Stimulated activated CD4-positive, alpha-beta T cell treated with anti-CD3 and anti-CD28 coated beads, Interleukin-15, amount 100 ng/mL, for 24 hours (primary cell): ENCODE measurements around the gene MAN2A1.

Experiments
- DNase-seq: peaks from one replicate; pipeline ENCODE4 v3.0.0-alpha.2; 2020

MAN2A1 gene

GRCh38 chr5:109682383-109682782 is 7.3 kb upstream of the MAN2A1 start:
- no peak for DNase-seq

- DNase-seq: no peak
These were observed 3.8 kb upstream of the MAN2A1 start for GRCh38 chr5:109685916-109686315.

GRCh38 chr5:109688630-109688969 is 1.1 kb upstream of the MAN2A1 start:
- peak; percentile 48 for DNase-seq

GRCh38 chr5:109688970-109689739 is 572 bp upstream of the MAN2A1 start:
- peak; percentile 86 for DNase-seq

- DNase-seq: peak; percentile 60
These were observed 681 bp downstream of the MAN2A1 start for GRCh38 chr5:109690242-109690974.

GRCh38 chr5:109690975-109691574 is 1.3 kb downstream of the MAN2A1 start:
- peak; percentile 50 for DNase-seq

- no peak for DNase-seq
These were observed 2.3 kb downstream of the MAN2A1 start for GRCh38 chr5:109691996-109692395.

GRCh38 chr5:109692852-109693251 is 3.1 kb downstream of the MAN2A1 start:
- DNase-seq: no peak

- no peak for DNase-seq
These were observed 4.0 kb downstream of the MAN2A1 start for GRCh38 chr5:109693535-109694400.

GRCh38 chr5:109694451-109694891 is 4.7 kb downstream of the MAN2A1 start:
- no peak for DNase-seq

GRCh38 chr5:109695005-109695926 is 5.5 kb downstream of the MAN2A1 start:
- no peak for DNase-seq

GRCh38 chr5:109697339-109697738 is 7.6 kb downstream of the MAN2A1 start:
- DNase-seq: no peak

- DNase-seq: no peak
These were observed 10.9 kb downstream of the MAN2A1 start for GRCh38 chr5:109700516-109701153.

- DNase-seq: no peak
These were observed 11.5 kb downstream of the MAN2A1 start for GRCh38 chr5:109701252-109701651.

- DNase-seq: no peak
These were observed 12.1 kb downstream of the MAN2A1 start for GRCh38 chr5:109701792-109702191.

GRCh38 chr5:109703166-109703565 is 13.4 kb downstream of the MAN2A1 start:
- DNase-seq: no peak

GRCh38 chr5:109703829-109704228 is 14.1 kb downstream of the MAN2A1 start:
- DNase-seq: no peak

GRCh38 chr5:109704282-109704952 is 14.7 kb downstream of the MAN2A1 start:
- no peak for DNase-seq

- no peak for DNase-seq
These were observed 15.9 kb downstream of the MAN2A1 start for GRCh38 chr5:109705596-109705995.

- no peak for DNase-seq
These were observed 16.4 kb downstream of the MAN2A1 start for GRCh38 chr5:109706095-109706494.

GRCh38 chr5:109707531-109707930 is 17.8 kb downstream of the MAN2A1 start:
- DNase-seq: no peak
